HL-60 (cell line): ENCODE measurements around the gene SAE1.

Source experiments
- CTCF ChIP-seq: IDR thresholded peaks from one replicate; pipeline ENCODE4 v1.5.1; 2011; ENCODE audit warnings: low read length, control low read depth, inconsistent platforms; ENCODE audit not compliant: insufficient read depth
- GABPA ChIP-seq: IDR thresholded peaks from 2 replicates; pipeline ENCODE4 v1.6.1; 2012; ENCODE audit warnings: low read depth
- REST ChIP-seq: IDR thresholded peaks from 2 replicates; pipeline ENCODE4 v1.6.1; 2012; ENCODE audit warnings: low read depth; ENCODE audit not compliant: insufficient replicate concordance

GRCh38 chr19:47110521-47111005 is 20.1 kb upstream of the SAE1 start:
- TF ChIP-seq GABPA (no peak), REST (no peak), CTCF (no peak)
